ENCODE results near the gene PQBP1. TPM values are rescaled to one million over a fixed set of nuclear protein-coding genes. Genes with fewer than 3 reads are reported as not detected.

The PQBP1 gene
- total RNA-seq, 2 donors from 2014 or later = 46.6 to 69.0 TPM

- Mint-ChIP-seq H3K27me3 (ENCODE audit: insufficient read depth) (no peaks in the 10 kb centered on the region), H3K4me3 (no peak overlapping the region), H3K9me3 (peaks cover 63% of the 10 kb centered on the region), H3K36me3 (ENCODE audit: low read depth) (peaks cover 56% of the 10 kb centered on the region), H3K4me1 (peaks cover 16% of the 10 kb centered on the region), H3K27ac (no peak overlapping the region)
- H3K4me3 ChIP-seq (ENCODE audit: low read length) = no peak overlapping the region
- TF ChIP-seq CTCF (conservative IDR thresholded peaks at IDR 0.05) = no peak
- H3K9ac ChIP-seq (ENCODE audit: extremely low read depth, low read length, poor library complexity, severe bottlenecking) = no peak overlapping the region
- peaks cover 3% of the 10 kb centered on the region for H3K4me1 ChIP-seq (ENCODE audit: control insufficient read depth, insufficient read depth, low read length)
- WGBS, 2 experiments (ENCODE audit: insufficient coverage in 1 of 2, insufficient read length in 1 of 2) = 86 to 100% methylated on average over 1 of the region's 1 CpG
- H3K27me3 ChIP-seq (ENCODE audit: control insufficient read depth, insufficient read depth, low read length, poor library complexity, severe bottlenecking) = no peaks in the 10 kb centered on the region
- DNase-seq = no peak
- H3K36me3 ChIP-seq (ENCODE audit: control insufficient read depth, insufficient read depth, low read length) = peaks cover 51% of the 10 kb centered on the region
- no peak overlapping the region for H3K27ac ChIP-seq (ENCODE audit: low read depth, low read length)
- no peaks in the 10 kb centered on the region for H3K9me3 ChIP-seq (ENCODE audit: control insufficient read depth, low read length)
Observed at GRCh38 chrX:48935301-48935670, 37.6 kb downstream of the PQBP1 start.

GRCh38 chrX:48936429-48937053 is 38.8 kb downstream of the PQBP1 start:
- TF ChIP-seq CTCF (conservative IDR thresholded peaks at IDR 0.05) = no peak
- Histone ChIP-seq H3K4me3 (ENCODE audit: low read length) (no peak overlapping the region), H3K27ac (ENCODE audit: low read depth, low read length) (no peak overlapping the region), H3K27me3 (ENCODE audit: control insufficient read depth, insufficient read depth, low read length, poor library complexity, severe bottlenecking) (no peaks in the 10 kb centered on the region), H3K4me1 (ENCODE audit: control insufficient read depth, insufficient read depth, low read length) (peaks cover 3% of the 10 kb centered on the region), H3K9me3 (ENCODE audit: control insufficient read depth, low read length) (no peaks in the 10 kb centered on the region), H3K9ac (ENCODE audit: extremely low read depth, low read length, poor library complexity, severe bottlenecking) (no peak overlapping the region), H3K36me3 (ENCODE audit: control insufficient read depth, insufficient read depth, low read length) (peaks cover 46% of the 10 kb centered on the region)
- no peak for DNase-seq
- H3K4me3 Mint-ChIP-seq = peak overlapping the region; percentile 14
- H3K36me3 Mint-ChIP-seq (ENCODE audit: low read depth) = peaks cover 47% of the 10 kb centered on the region
- H3K27ac Mint-ChIP-seq = peak overlapping the region; percentile 44
- H3K4me1 Mint-ChIP-seq = peaks cover 16% of the 10 kb centered on the region
- H3K27me3 Mint-ChIP-seq (ENCODE audit: insufficient read depth) = no peaks in the 10 kb centered on the region
- 89% methylated on average over 8 of the region's 8 CpGs; no CpG with 5 or more reads in 1 of the 2 experiments for WGBS, 2 experiments (ENCODE audit: insufficient coverage in 1 of 2, insufficient read length in 1 of 2)
- peaks cover 60% of the 10 kb centered on the region for H3K9me3 Mint-ChIP-seq

- TF ChIP-seq CTCF (conservative IDR thresholded peaks at IDR 0.05) = peak; percentile 69
- peaks cover 64% of the 10 kb centered on the region for H3K9me3 Mint-ChIP-seq
- DNase-seq = peak; percentile 64
- peak overlapping the region; percentile 14 for H3K4me3 Mint-ChIP-seq
- H3K9me3 ChIP-seq (ENCODE audit: control insufficient read depth, low read length) = no peaks in the 10 kb centered on the region
- H3K27me3 ChIP-seq (ENCODE audit: control insufficient read depth, insufficient read depth, low read length, poor library complexity, severe bottlenecking) = no peaks in the 10 kb centered on the region
- H3K9ac ChIP-seq (ENCODE audit: extremely low read depth, low read length, poor library complexity, severe bottlenecking) = no peak overlapping the region
- H3K4me1 ChIP-seq (ENCODE audit: control insufficient read depth, insufficient read depth, low read length) = peaks cover 3% of the 10 kb centered on the region
- no peak overlapping the region for H3K27ac ChIP-seq (ENCODE audit: low read depth, low read length)
- no peak overlapping the region for H3K4me3 ChIP-seq (ENCODE audit: low read length)
- H3K27me3 Mint-ChIP-seq (ENCODE audit: insufficient read depth) = no peaks in the 10 kb centered on the region
- H3K4me1 Mint-ChIP-seq = peaks cover 16% of the 10 kb centered on the region
- peak overlapping the region; percentile 76 for H3K27ac Mint-ChIP-seq
- 40% methylated on average over 2 to 9 of the region's 9 CpGs for WGBS, 2 experiments (ENCODE audit: insufficient coverage in 1 of 2, insufficient read length in 1 of 2)
- H3K36me3 Mint-ChIP-seq (ENCODE audit: low read depth) = peaks cover 49% of the 10 kb centered on the region
- H3K36me3 ChIP-seq (ENCODE audit: control insufficient read depth, insufficient read depth, low read length) = peaks cover 45% of the 10 kb centered on the region
Observed at GRCh38 chrX:48937054-48937907, 39.6 kb downstream of the PQBP1 start.
